HFFc6 (cell line): Measurements from ENCODE around the gene TAB3. TPM values are rescaled to one million over a fixed set of nuclear protein-coding genes. Genes with fewer than 3 reads are reported as not detected.
"Not testable (repeated sequence)": the region's sequence is repeated elsewhere in the genome, so short reads cannot be mapped to it uniquely, and the experiment has no call there.

Experiments used
- DNase-seq: peaks from one replicate; pipeline ENCODE4 v3.0.0-alpha.2; 2018
- H3K27ac Mint-ChIP-seq: 2 replicates; pipeline ENCODE4 v1.8.0; 2020; ENCODE audit warnings: mild to moderate bottlenecking, mixed read lengths
- H3K27me3 Mint-ChIP-seq: 2 replicates; pipeline ENCODE4 v1.8.0; 2021; ENCODE audit warnings: mild to moderate bottlenecking, moderate library complexity, mixed read lengths; ENCODE audit not compliant: insufficient read depth
- H3K36me3 Mint-ChIP-seq: 2 replicates; pipeline ENCODE4 v1.8.0; 2021; ENCODE audit warnings: low read depth, mixed read lengths
- H3K4me1 Mint-ChIP-seq: 2 replicates; pipeline ENCODE4 v1.8.0; 2020; ENCODE audit warnings: low read depth, mixed read lengths
- H3K4me3 Mint-ChIP-seq: 2 replicates; pipeline ENCODE4 v1.8.0; 2020; ENCODE audit warnings: mild to moderate bottlenecking, moderate library complexity, mixed read lengths
- H3K9me3 Mint-ChIP-seq: 2 replicates; pipeline ENCODE4 v1.8.0; 2020; ENCODE audit warnings: mild to moderate bottlenecking, mixed read lengths
- CTCF ChIP-seq: fragments of 200-600 bp; sonication (generic); IDR thresholded peaks from 2 replicates; pipeline ENCODE4 v1.5.0; 2021; ENCODE audit warnings: antibody characterized with exemption, mild to moderate bottlenecking
- total RNA-seq, 6 experiments: library from RNA; stranded (reverse); fragmentation: NEBNext Ultra II Directional; extraction: Animal tissue kit (Norgen Biotek cat#: 25700); gene quantifications; 2 replicates in 1 of 6; 3 replicates in 5 of 6; pipeline ENCODE4 v1.2.3, GENCODE V29; 2021

The TAB3 gene
- total RNA-seq, 6 experiments from 2014 or later, result 9.6 to 11.9 (median 10.6) TPM

GRCh38 chrX:30806187-30806728 is 82.8 kb downstream of the TAB3 start:
- TF ChIP-seq CTCF, result no peak
- Mint-ChIP-seq H3K27me3 (no peaks in the 10 kb centered on the region), H3K36me3 (no peaks in the 10 kb centered on the region), H3K4me3 (no peak overlapping the region), H3K27ac (no peak overlapping the region), H3K4me1 (no peaks in the 10 kb centered on the region), H3K9me3 (no peaks in the 10 kb centered on the region)
- no peak for DNase-seq

- Mint-ChIP-seq H3K36me3 (no peaks in the 10 kb centered on the region), H3K4me3 (no peak overlapping the region), H3K9me3 (no peaks in the 10 kb centered on the region), H3K27me3 (no peaks in the 10 kb centered on the region), H3K4me1 (no peaks in the 10 kb centered on the region), H3K27ac (no peak overlapping the region)
- no peak for TF ChIP-seq CTCF
- DNase-seq, result no peak
These were observed 84.6 kb downstream of the TAB3 start for GRCh38 chrX:30804462-30804861.

- Mint-ChIP-seq H3K36me3 (no peaks in the 10 kb centered on the region), H3K27ac (no peak overlapping the region), H3K4me1 (no peaks in the 10 kb centered on the region), H3K27me3 (no peaks in the 10 kb centered on the region), H3K4me3 (no peak overlapping the region), H3K9me3 (no peaks in the 10 kb centered on the region)
- no peak for TF ChIP-seq CTCF
- DNase-seq, result no peak
These were observed 88.2 kb downstream of the TAB3 start for GRCh38 chrX:30800901-30801300.

- no peak for DNase-seq
- Mint-ChIP-seq H3K9me3 (no peaks in the 10 kb centered on the region; the same call in 1 of the 2 replicates), H3K4me3 (no peak overlapping the region), H3K27ac (no peak overlapping the region), H3K27me3 (no peaks in the 10 kb centered on the region), H3K36me3 (no peaks in the 10 kb centered on the region), H3K4me1 (no peaks in the 10 kb centered on the region)
- no peak for TF ChIP-seq CTCF
These were observed 89.7 kb downstream of the TAB3 start for GRCh38 chrX:30799327-30799726.

GRCh38 chrX:30798810-30799209 is 90.2 kb downstream of the TAB3 start:
- DNase-seq, result no peak
- H3K4me3 Mint-ChIP-seq, result no peak overlapping the region
- no peaks in the 10 kb centered on the region for H3K36me3 Mint-ChIP-seq
- no peaks in the 10 kb centered on the region; the same call in 1 of the 2 replicates for H3K27me3 Mint-ChIP-seq
- no peak overlapping the region for H3K27ac Mint-ChIP-seq
- no peaks in the 10 kb centered on the region for H3K4me1 Mint-ChIP-seq
- TF ChIP-seq CTCF, result no peak
- H3K9me3 Mint-ChIP-seq, result no peaks in the 10 kb centered on the region; the same call in 1 of the 2 replicates

GRCh38 chrX:30797301-30797700 is 91.8 kb downstream of the TAB3 start:
- DNase-seq, H3K4me3 Mint-ChIP-seq, H3K4me1 Mint-ChIP-seq, H3K9me3 Mint-ChIP-seq, H3K36me3 Mint-ChIP-seq, H3K27ac Mint-ChIP-seq, H3K27me3 Mint-ChIP-seq: not testable (repeated sequence)
